HEK293T (cell line): ENCODE measurements around the gene APBB2.

Source experiments
- BHLHE40 ChIP-seq: fragments of 450-650 bp; IDR thresholded peaks from 2 replicates; pipeline ENCODE4 v1.6.1; 2016; ENCODE audit warnings: mild to moderate bottlenecking, moderate library complexity, borderline replicate concordance
- CTBP1 ChIP-seq: fragments of 450-650 bp; IDR thresholded peaks from 2 replicates; pipeline ENCODE4 v1.6.1; 2016; ENCODE audit warnings: borderline replicate concordance
- ELF4 ChIP-seq: fragments of 450-650 bp; IDR thresholded peaks from 2 replicates; pipeline ENCODE4 v1.6.1; 2017; ENCODE audit warnings: antibody characterized with exemption
- FOXA1 ChIP-seq: fragments of 450-650 bp; IDR thresholded peaks from 2 replicates; pipeline ENCODE4 v1.6.1; 2016; ENCODE audit warnings: mild to moderate bottlenecking
- FOXK2 ChIP-seq: fragments of 450-650 bp; IDR thresholded peaks from 2 replicates; pipeline ENCODE4 v1.6.1; 2016; ENCODE audit warnings: mild to moderate bottlenecking
- TARDBP ChIP-seq: fragments of 450-650 bp; IDR thresholded peaks from 2 replicates; pipeline ENCODE4 v1.6.1; 2016

GRCh38 chr4:41164405-41164804, 49.9 kb downstream of the APBB2 start:
- no peak for TF ChIP-seq CTBP1
- TF ChIP-seq TARDBP, result no peak
- no peak for TF ChIP-seq BHLHE40
- no peak for TF ChIP-seq FOXK2
- TF ChIP-seq ELF4, result no peak
- TF ChIP-seq FOXA1, result no peak
